Measurements from ENCODE around the gene TUBA1B.

TUBA1B gene

GRCh38 chr12:49131051-49131893 lies at the start of gene TUBA1B:
Gene TUBA1B, minus strand, starts transcription at chr12:49131395. Its CDS starts 95 bp downstream, at chr12:49131300.
- peaks cover 13% of the 10 kb centered on the region for H4K20me1 ChIP-seq (ENCODE audit: low read depth, low read length)
- peaks cover 26% of the 10 kb centered on the region for H3K36me3 ChIP-seq (ENCODE audit: low read length)
- H3F3A ChIP-seq (ENCODE audit: insufficient read depth) = peaks cover 60% of the 10 kb centered on the region
- H3K9me3 ChIP-seq (ENCODE audit: insufficient read depth, low read length) = no peaks in the 10 kb centered on the region
- H3K4me2 ChIP-seq (ENCODE audit: low read depth, low read length, poor library complexity, severe bottlenecking) = peak within 1 kb of the TSS; percentile 88
- H3K27me3 ChIP-seq (ENCODE audit: low read length) = no peaks in the 10 kb centered on the region
- TF ChIP-seq CTCF (IDR thresholded peaks at IDR 0.05; ENCODE audit: insufficient read depth, low read length, poor library complexity, severe bottlenecking) (no peak), EZH2phosphoT487 (conservative IDR thresholded peaks at IDR 0.05; ENCODE audit: low read length) (no peak)
- peak within 1 kb of the TSS; percentile 100 for H3K4me3 ChIP-seq (ENCODE audit: insufficient read depth, low read length, poor library complexity, severe bottlenecking)
- peak within 1 kb of the TSS; percentile 13 for H2AFZ ChIP-seq (ENCODE audit: low read depth, low read length, severe bottlenecking)
- H3K79me2 ChIP-seq (ENCODE audit: insufficient read depth, low read length) = peaks cover 38% of the 10 kb centered on the region
- peak within 1 kb of the TSS; percentile 98 for H3K27ac ChIP-seq (ENCODE audit: low read depth, low read length)
- H3K9me2 ChIP-seq (replicated peaks; ENCODE audit: insufficient read depth, low read length) = no peaks in the 10 kb centered on the region
- H3K9ac ChIP-seq (ENCODE audit: low read length) = peak within 1 kb of the TSS; percentile 100

- Histone ChIP-seq H4K20me1 (ENCODE audit: low read depth, low read length) (no peaks in the 10 kb centered on the region), H3K27me3 (ENCODE audit: low read length) (no peaks in the 10 kb centered on the region), H3K27ac (ENCODE audit: low read depth, low read length) (no peak overlapping the region), H3K79me2 (ENCODE audit: insufficient read depth, low read length) (no peaks in the 10 kb centered on the region), H2AFZ (ENCODE audit: low read depth, low read length, severe bottlenecking) (no peak overlapping the region), H3F3A (ENCODE audit: insufficient read depth) (no peaks in the 10 kb centered on the region), H3K9ac (ENCODE audit: low read length) (no peak overlapping the region), H3K4me3 (ENCODE audit: insufficient read depth, low read length, poor library complexity, severe bottlenecking) (no peak overlapping the region), H3K36me3 (ENCODE audit: low read length) (no peaks in the 10 kb centered on the region), H3K9me2 (replicated peaks; ENCODE audit: insufficient read depth, low read length) (no peaks in the 10 kb centered on the region), H3K9me3 (ENCODE audit: insufficient read depth, low read length) (no peaks in the 10 kb centered on the region), H3K4me2 (ENCODE audit: low read depth, low read length, poor library complexity, severe bottlenecking) (no peak overlapping the region)
- TF ChIP-seq EZH2phosphoT487 (conservative IDR thresholded peaks at IDR 0.05; ENCODE audit: low read length) (no peak), CTCF (IDR thresholded peaks at IDR 0.05; ENCODE audit: insufficient read depth, low read length, poor library complexity, severe bottlenecking) (no peak)
These were observed 43.0 kb upstream of the TUBA1B start for GRCh38 chr12:49174218-49174617.

- Histone ChIP-seq H3K9me3 (ENCODE audit: insufficient read depth, low read length) (no peaks in the 10 kb centered on the region), H3K27me3 (ENCODE audit: low read length) (no peaks in the 10 kb centered on the region), H3K27ac (ENCODE audit: low read depth, low read length) (no peak overlapping the region), H3F3A (ENCODE audit: insufficient read depth) (no peaks in the 10 kb centered on the region), H3K36me3 (ENCODE audit: low read length) (no peaks in the 10 kb centered on the region), H3K9me2 (replicated peaks; ENCODE audit: insufficient read depth, low read length) (no peaks in the 10 kb centered on the region), H3K4me2 (ENCODE audit: low read depth, low read length, poor library complexity, severe bottlenecking) (no peak overlapping the region), H3K79me2 (ENCODE audit: insufficient read depth, low read length) (no peaks in the 10 kb centered on the region), H2AFZ (ENCODE audit: low read depth, low read length, severe bottlenecking) (no peak overlapping the region), H3K4me3 (ENCODE audit: insufficient read depth, low read length, poor library complexity, severe bottlenecking) (no peak overlapping the region), H3K9ac (ENCODE audit: low read length) (no peak overlapping the region), H4K20me1 (ENCODE audit: low read depth, low read length) (no peaks in the 10 kb centered on the region)
- TF ChIP-seq EZH2phosphoT487 (conservative IDR thresholded peaks at IDR 0.05; ENCODE audit: low read length) (no peak), CTCF (IDR thresholded peaks at IDR 0.05; ENCODE audit: insufficient read depth, low read length, poor library complexity, severe bottlenecking) (no peak)
These were observed 39.7 kb upstream of the TUBA1B start for GRCh38 chr12:49170924-49171323.

Data from SU-DHL-6 (cell line).